PC-3 (cell line): ENCODE measurements around the gene OR51G1. TPM values are rescaled to one million over a fixed set of nuclear protein-coding genes. Genes with fewer than 3 reads are reported as not detected.

Source experiments
- ATAC-seq: fragments of 200-7000 bp; cut with Tn5 transposase; 2 replicates; pipeline ENCODE4 v1.9.1; 2020; ENCODE audit warnings: mild to moderate bottlenecking, moderate library complexity
- BruUV-seq: library from RNA; stranded (reverse); fragments of 400-500 nt; replicated peaks from 2 replicates; lab custom pipeline; 2021; lab: Mats Ljungman, UMichigan
- CTCF ChIA-PET: fragments of 300-600 bp; sonication (Branson Sonifier 250); formaldehyde crosslinking; loops from one replicate; lab custom pipeline; 2022; ENCODE audit warnings: antibody characterized with exemption; lab: Charles Lee
- POLR2A ChIA-PET: fragments of 300-600 bp; sonication (Branson Sonifier 250); formaldehyde crosslinking; loops from one replicate; lab custom pipeline; 2022; ENCODE audit warnings: antibody characterized with exemption; ENCODE audit not compliant: unreplicated experiment; lab: Charles Lee
- DNase-seq: peaks from one replicate; pipeline ENCODE4 v3.0.0-alpha.2; 2015
- H2AFZ ChIP-seq: fragments of 300-600 bp; sonication (generic); 2 replicates; pipeline ENCODE4 v1.6.0; 2016; ENCODE audit warnings: antibody characterized with exemption, low read length
- H3F3A ChIP-seq: fragments of 300-600 bp; sonication (generic); one replicate; pipeline ENCODE4 v1.6.0; 2017; ENCODE audit warnings: antibody characterized with exemption, low read length, control low read depth, mild to moderate bottlenecking; ENCODE audit not compliant: unreplicated experiment
- H3K27ac ChIP-seq: fragments of 300-600 bp; sonication (generic); 2 replicates; pipeline ENCODE4 v1.5.1; 2016; ENCODE audit warnings: mild to moderate bottlenecking, low read length
- H3K27me3 ChIP-seq: fragments of 300-600 bp; sonication (generic); 2 replicates; pipeline ENCODE4 v1.6.1; 2016; ENCODE audit warnings: low read length, mixed read lengths
- H3K36me3 ChIP-seq: fragments of 300-600 bp; sonication (generic); 2 replicates; pipeline ENCODE4 v1.6.1; 2016; ENCODE audit warnings: low read depth, mixed run types, low read length, mixed read lengths
- H3K4me1 ChIP-seq: fragments of 300-600 bp; sonication (generic); 2 replicates; pipeline ENCODE4 v1.5.1; 2016; ENCODE audit warnings: low read length; ENCODE audit not compliant: insufficient read depth
- H3K4me2 ChIP-seq: fragments of 300-600 bp; sonication (generic); 2 replicates; pipeline ENCODE4 v1.6.0; 2016; ENCODE audit warnings: low read length
- H3K4me3 ChIP-seq: fragments of 300-600 bp; sonication (generic); 2 replicates; pipeline ENCODE4 v1.5.1; 2016; ENCODE audit warnings: mild to moderate bottlenecking, low read length, mixed read lengths
- H3K79me2 ChIP-seq: fragments of 300-600 bp; sonication (generic); 2 replicates; pipeline ENCODE4 v1.6.1; 2017; ENCODE audit warnings: low read length, mixed read lengths
- H3K9ac ChIP-seq: fragments of 300-600 bp; sonication (generic); 2 replicates; pipeline ENCODE4 v1.6.0; 2016; ENCODE audit warnings: mild to moderate bottlenecking, low read length
- H3K9me2 ChIP-seq: fragments of 300-600 bp; sonication (generic); replicated peaks from 2 replicates; pipeline ENCODE4 v1.6.1; 2016; ENCODE audit warnings: mixed run types, low read length, mixed read lengths
- H3K9me3 ChIP-seq: fragments of 300-600 bp; sonication (generic); 2 replicates; pipeline ENCODE4 v1.6.1; 2016; ENCODE audit warnings: low read length, mixed read lengths
- H4K20me1 ChIP-seq: fragments of 300-600 bp; sonication (generic); 2 replicates; pipeline ENCODE4 v1.6.1; 2016; ENCODE audit warnings: low read length, mixed read lengths
- EZH2 ChIP-seq: fragments of 300-600 bp; sonication (generic); IDR thresholded peaks from one replicate; pipeline ENCODE4 v1.6.1; 2017; ENCODE audit warnings: antibody characterized with exemption, mild to moderate bottlenecking, low read length; ENCODE audit not compliant: unreplicated experiment
- EZH2phosphoT487 ChIP-seq: fragments of 300-600 bp; sonication (generic); IDR thresholded peaks from 2 replicates; pipeline ENCODE4 v1.6.1; 2018; ENCODE audit warnings: mild to moderate bottlenecking, antibody characterized with exemption, low read length, borderline replicate concordance
- intact Hi-C: fragments of 100-400 bp; cut with micrococcal nuclease; formaldehyde crosslinking; loops from 2 replicates; pipeline ENCODE4 v1.9.0; 2023
- total RNA-seq: library from RNA; depleted of rRNA; stranded (reverse); fragments of >200 nt; gene quantifications from 2 replicates; pipeline ENCODE4 v1.2.3, GENCODE V29; 2014
- TF ChIP-seq, protein P1 (sequence below): fragments of 300-600 bp; sonication (generic); conservative IDR thresholded peaks from 2 replicates; pipeline ENCODE4 v1.5.1; 2017; ENCODE audit warnings: antibody characterized with exemption, low read depth, mild to moderate bottlenecking, low read length

OR51G1 gene
- total RNA-seq, 1 experiment from 2014 or later: not detected

DNA sequence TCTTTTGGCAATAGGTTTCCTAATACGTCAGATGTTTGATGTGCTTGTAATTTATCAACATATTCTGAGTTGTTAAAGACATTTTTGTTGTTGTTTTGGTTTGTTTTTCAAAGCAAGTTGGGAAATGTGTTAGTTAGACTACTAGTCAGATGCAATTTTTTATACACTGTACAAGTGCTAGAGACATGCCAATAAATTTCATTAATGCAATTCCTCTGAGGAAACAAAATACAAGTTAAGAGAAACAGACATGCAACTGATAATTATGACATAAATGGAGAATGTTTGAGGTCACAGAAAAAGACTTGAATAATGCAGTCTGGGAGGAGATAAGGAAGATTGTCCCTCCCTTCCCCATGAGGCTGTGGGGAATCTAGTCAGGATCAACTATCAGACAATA, 36.5 kb downstream of the OR51G1 start:
- H3K9me3 ChIP-seq: no peaks in the 10 kb centered on the region
- H2AFZ ChIP-seq: no peak overlapping the region
- H3K4me2 ChIP-seq: no peak overlapping the region
- H3K9ac ChIP-seq: no peak overlapping the region
- no peaks in the 10 kb centered on the region for H3K36me3 ChIP-seq
- ATAC-seq (no peak), DNase-seq (no peak)
- TF ChIP-seq EZH2phosphoT487: no peak
- TF ChIP-seq EZH2: no peak
- TF ChIP-seq, protein P1, sequence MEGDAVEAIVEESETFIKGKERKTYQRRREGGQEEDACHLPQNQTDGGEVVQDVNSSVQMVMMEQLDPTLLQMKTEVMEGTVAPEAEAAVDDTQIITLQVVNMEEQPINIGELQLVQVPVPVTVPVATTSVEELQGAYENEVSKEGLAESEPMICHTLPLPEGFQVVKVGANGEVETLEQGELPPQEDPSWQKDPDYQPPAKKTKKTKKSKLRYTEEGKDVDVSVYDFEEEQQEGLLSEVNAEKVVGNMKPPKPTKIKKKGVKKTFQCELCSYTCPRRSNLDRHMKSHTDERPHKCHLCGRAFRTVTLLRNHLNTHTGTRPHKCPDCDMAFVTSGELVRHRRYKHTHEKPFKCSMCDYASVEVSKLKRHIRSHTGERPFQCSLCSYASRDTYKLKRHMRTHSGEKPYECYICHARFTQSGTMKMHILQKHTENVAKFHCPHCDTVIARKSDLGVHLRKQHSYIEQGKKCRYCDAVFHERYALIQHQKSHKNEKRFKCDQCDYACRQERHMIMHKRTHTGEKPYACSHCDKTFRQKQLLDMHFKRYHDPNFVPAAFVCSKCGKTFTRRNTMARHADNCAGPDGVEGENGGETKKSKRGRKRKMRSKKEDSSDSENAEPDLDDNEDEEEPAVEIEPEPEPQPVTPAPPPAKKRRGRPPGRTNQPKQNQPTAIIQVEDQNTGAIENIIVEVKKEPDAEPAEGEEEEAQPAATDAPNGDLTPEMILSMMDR: no peak
- ChIA-PET CTCF (no interaction called here), POLR2A (no interaction called here)
- H3K27me3 ChIP-seq: no peaks in the 10 kb centered on the region
- H3K27ac ChIP-seq: no peak overlapping the region
- H3K4me1 ChIP-seq: peaks cover 6% of the 10 kb centered on the region; the same call in 1 of the 2 replicates
- no peaks in the 10 kb centered on the region for H3K9me2 ChIP-seq
- intact Hi-C loops: no loop called here
- no peaks in the 10 kb centered on the region for H4K20me1 ChIP-seq
- no peaks in the 10 kb centered on the region for H3K79me2 ChIP-seq
- no TSS peak for BruUV-seq
- no peak overlapping the region for H3K4me3 ChIP-seq
- no peaks in the 10 kb centered on the region for H3F3A ChIP-seq

DNA sequence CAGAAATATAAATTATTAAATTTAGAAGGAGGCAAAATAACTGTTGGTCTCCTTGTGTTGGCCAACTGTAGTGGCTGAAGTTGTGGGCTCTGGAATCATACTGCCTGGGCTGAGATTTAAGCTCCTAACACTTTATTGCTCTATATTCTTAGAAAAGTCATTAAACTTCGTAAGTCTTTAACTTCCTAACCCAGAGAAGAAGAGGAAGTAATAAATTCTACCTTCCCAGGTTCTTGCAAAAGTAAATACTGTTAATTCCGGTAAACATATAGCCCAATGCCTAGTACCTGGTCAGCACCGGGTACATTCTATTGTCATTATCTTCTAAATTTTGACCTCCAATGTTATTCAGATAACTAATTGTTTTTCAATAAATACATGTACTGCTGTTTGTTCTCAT, 38.0 kb downstream of the OR51G1 start:
- H3K4me1 ChIP-seq: no peaks in the 10 kb centered on the region
- DNase-seq: no peak
- H3K4me2 ChIP-seq: no peak overlapping the region
- H3K9ac ChIP-seq: no peak overlapping the region
- H3K27me3 ChIP-seq: no peaks in the 10 kb centered on the region
- ATAC-seq: no peak
- no peaks in the 10 kb centered on the region for H3K36me3 ChIP-seq
- intact Hi-C loops: no loop called here
- H3K27ac ChIP-seq: no peak overlapping the region
- no peaks in the 10 kb centered on the region for H4K20me1 ChIP-seq
- H3K9me2 ChIP-seq: no peaks in the 10 kb centered on the region
- no peaks in the 10 kb centered on the region for H3K9me3 ChIP-seq
- POLR2A ChIA-PET: no interaction called here
- CTCF ChIA-PET: no interaction called here
- H2AFZ ChIP-seq: no peak overlapping the region
- no TSS peak for BruUV-seq
- H3K79me2 ChIP-seq: no peaks in the 10 kb centered on the region
- no peaks in the 10 kb centered on the region for H3F3A ChIP-seq
- no peak overlapping the region for H3K4me3 ChIP-seq
- TF ChIP-seq EZH2phosphoT487 (no peak), EZH2 (no peak)
- TF ChIP-seq, protein P1: no peak

DNA sequence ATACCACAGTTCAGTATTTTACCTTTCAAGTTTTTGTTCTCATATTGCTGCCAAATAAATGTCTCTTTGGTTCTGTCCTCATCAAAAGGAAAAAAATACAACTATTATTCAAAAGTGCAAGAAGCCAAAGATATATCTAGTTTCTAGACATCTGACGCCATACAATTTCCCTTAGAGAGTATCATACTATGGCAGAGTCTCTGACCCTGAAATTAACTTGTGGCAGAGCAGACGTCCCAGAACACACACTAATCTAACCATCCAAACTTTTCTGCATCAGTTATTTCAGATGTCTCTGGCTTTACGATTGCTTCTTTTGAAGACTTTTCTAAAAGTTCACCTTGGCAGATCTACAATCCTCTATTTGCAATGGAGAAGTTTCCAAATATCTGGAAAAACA, 39.8 kb downstream of the OR51G1 start:
- no peaks in the 10 kb centered on the region for H3K9me3 ChIP-seq
- no peak for TF ChIP-seq EZH2
- TF ChIP-seq, protein P1: no peak
- ChIA-PET CTCF (no interaction called here), POLR2A (no interaction called here)
- H3K27me3 ChIP-seq: no peaks in the 10 kb centered on the region
- H3K4me1 ChIP-seq: no peaks in the 10 kb centered on the region
- no peak for ATAC-seq
- no peak overlapping the region for H2AFZ ChIP-seq
- DNase-seq: no peak
- no peaks in the 10 kb centered on the region for H4K20me1 ChIP-seq
- H3K36me3 ChIP-seq: no peaks in the 10 kb centered on the region
- H3F3A ChIP-seq: no peaks in the 10 kb centered on the region
- no peak overlapping the region for H3K4me3 ChIP-seq
- no peak overlapping the region for H3K9ac ChIP-seq
- intact Hi-C loops: no loop called here
- no TSS peak for BruUV-seq
- H3K4me2 ChIP-seq: no peak overlapping the region
- H3K9me2 ChIP-seq: no peaks in the 10 kb centered on the region
- no peak overlapping the region for H3K27ac ChIP-seq
- no peaks in the 10 kb centered on the region for H3K79me2 ChIP-seq
